Aorta (tissue), 5 donors: ENCODE results near the gene CEP19. TPM values are rescaled to one million over a fixed set of nuclear protein-coding genes. Genes with fewer than 3 reads are reported as not detected.

ENCODE experiments used
- ATAC-seq: fragments of 200-7000 bp; cut with Tn5 transposase; one replicate; pipeline ENCODE4 v1.9.1; 2022; ENCODE audit warnings: moderate library complexity; ENCODE audit not compliant: low FRiP score
- DNase-seq, 2 donors: peaks; one replicate each; pipeline ENCODE4 v3.0.0-alpha.2; 2020
- H3K27ac ChIP-seq, 2 donors: one replicate each; pipeline ENCODE4 v1.5.1; 2013; ENCODE audit warnings: low read length in 2 of 2, mild to moderate bottlenecking in 2 of 2, moderate library complexity in 2 of 2, control low read depth in 1 of 2, inconsistent platforms in 1 of 2, low read depth in 1 of 2
- H3K27me3 ChIP-seq, 2 donors: one replicate each; pipeline ENCODE4 v1.6.1; 2013; ENCODE audit warnings: control low read depth in 1 of 2, low read length in 1 of 2, mild to moderate bottlenecking in 1 of 2, moderate library complexity in 1 of 2; ENCODE audit not compliant: insufficient read depth in 2 of 2, control insufficient read depth in 1 of 2
- H3K36me3 ChIP-seq, 2 donors: one replicate each; pipeline ENCODE4 v1.6.1; 2013; ENCODE audit warnings: control low read depth in 1 of 2, low read length in 1 of 2, mild to moderate bottlenecking in 1 of 2; ENCODE audit not compliant: insufficient read depth in 2 of 2, control insufficient read depth in 1 of 2
- H3K4me1 ChIP-seq, 2 donors: one replicate each; pipeline ENCODE4 v1.6.1; 2013; ENCODE audit warnings: low read length in 2 of 2, control low read depth in 1 of 2, mild to moderate bottlenecking in 1 of 2, moderate library complexity in 1 of 2; ENCODE audit not compliant: insufficient read depth in 2 of 2, control insufficient read depth in 1 of 2
- H3K4me3 ChIP-seq, 2 donors: one replicate each; pipeline ENCODE4 v1.5.1; 2013; ENCODE audit warnings: low read length in 2 of 2, control low read depth in 1 of 2, mild to moderate bottlenecking in 1 of 2
- H3K9me3 ChIP-seq: one replicate; pipeline ENCODE4 v1.6.1; 2013; ENCODE audit warnings: mild to moderate bottlenecking, low read length; ENCODE audit not compliant: control insufficient read depth
- WGBS, 2 donors: extraction: QIAGEN DNeasy Blood & Tissue Kit; methylation state at CpG; one replicate each; pipeline ENCODE4 v1.1.7; 2013; 5-methylcytosine and 5-hydroxymethylcytosine counted together
- intact Hi-C, 2 donors: fragments of 100-400 bp; cut with DNase I; formaldehyde crosslinking; loops; one replicate each; pipeline versions ENCODE4 v1.14.2 to v1.15.0; 2022
- polyA plus RNA-seq, 2 donors: library from polyadenylated mRNA; stranded (reverse); fragments of 200-250 nt; gene quantifications; one replicate each; pipeline ENCODE4 v1.2.3, GENCODE V29; 2013
- total RNA-seq, 2 donors: library from RNA; stranded (reverse); fragmentation: NEBNext Ultra II Directional; extraction: Animal tissue kit (Norgen Biotek cat#: 25700); gene quantifications; one replicate each; pipeline ENCODE4 v1.2.1, GENCODE V29; 2021
- donor health status: healthy with polysubstance abuse.
- donor health status: Bipolar disorder and iron deficiency.
- donor health status: DM: no; HTN: no; CAD: no.
- donor health status: DM: no; HTN: no; CAD: no.
- donor health status: DM: yes; HTN: yes; CAD: no.

The CEP19 gene
- total and polyA plus RNA-seq, 4 donors = 0.84 to 1.8 (median 1.4) TPM

DNA sequence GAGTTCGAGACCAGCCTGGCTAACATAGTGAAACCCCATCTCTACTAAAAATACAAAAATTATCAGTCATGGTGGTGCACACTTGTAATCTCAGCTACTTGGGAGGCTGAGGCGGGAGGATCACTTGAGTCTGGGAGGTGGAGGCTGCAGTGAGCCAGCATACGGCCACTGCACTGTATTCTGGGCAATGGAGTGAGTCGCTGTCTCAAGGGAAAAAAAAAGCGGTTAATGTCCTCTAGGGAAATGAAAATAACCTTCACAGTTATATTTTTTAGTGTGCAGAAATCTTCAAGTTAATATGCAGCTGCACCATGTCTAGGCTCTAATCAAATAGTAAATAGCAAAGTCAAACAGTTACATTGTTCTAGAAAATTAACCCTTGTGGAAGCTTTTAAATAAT lies 14.8 kb downstream of the CEP19 start:
- Histone ChIP-seq H3K4me3 (no peak overlapping the region), H3K36me3 (no peaks in the 10 kb centered on the region), H3K27me3 (no peaks in the 10 kb centered on the region), H3K4me1 (no peaks in the 10 kb centered on the region), H3K27ac (no peak overlapping the region), H3K9me3 (no peaks in the 10 kb centered on the region)
- 74 to 75% methylated on average over 5 of the region's 5 CpGs for WGBS, 2 donors
- ATAC-seq = no peak
- intact Hi-C loops = no loop called here
- no peak for DNase-seq

DNA sequence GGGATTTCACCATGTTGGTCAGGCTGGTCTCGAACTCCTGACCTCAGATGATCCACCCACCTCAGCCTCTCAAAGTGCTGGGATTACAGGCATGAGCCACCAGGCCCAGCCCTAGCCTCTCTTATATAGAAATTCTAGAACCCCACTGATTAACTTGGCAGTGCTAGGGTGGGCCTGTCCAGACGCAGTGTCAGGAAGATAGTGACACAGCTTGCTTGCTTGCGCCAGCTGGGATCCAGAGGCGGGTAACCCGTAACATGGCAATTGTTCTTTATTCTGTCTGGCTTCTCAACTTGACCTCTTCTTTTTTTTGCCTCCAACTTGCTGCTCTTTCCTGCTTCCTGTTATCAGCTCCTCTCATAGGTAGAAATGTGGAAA lies 16.2 kb downstream of the CEP19 start:
- no peak overlapping the region for H3K27ac ChIP-seq
- 84 to 86% methylated on average over 5 of the region's 5 CpGs for WGBS, 2 donors
- H3K9me3 ChIP-seq = no peaks in the 10 kb centered on the region
- H3K36me3 ChIP-seq = no peaks in the 10 kb centered on the region
- H3K27me3 ChIP-seq = no peaks in the 10 kb centered on the region
- no peaks in the 10 kb centered on the region for H3K4me1 ChIP-seq
- no peak overlapping the region for H3K4me3 ChIP-seq
- DNase-seq (no peak), ATAC-seq (no peak)
- intact Hi-C loops = no loop called here

DNA sequence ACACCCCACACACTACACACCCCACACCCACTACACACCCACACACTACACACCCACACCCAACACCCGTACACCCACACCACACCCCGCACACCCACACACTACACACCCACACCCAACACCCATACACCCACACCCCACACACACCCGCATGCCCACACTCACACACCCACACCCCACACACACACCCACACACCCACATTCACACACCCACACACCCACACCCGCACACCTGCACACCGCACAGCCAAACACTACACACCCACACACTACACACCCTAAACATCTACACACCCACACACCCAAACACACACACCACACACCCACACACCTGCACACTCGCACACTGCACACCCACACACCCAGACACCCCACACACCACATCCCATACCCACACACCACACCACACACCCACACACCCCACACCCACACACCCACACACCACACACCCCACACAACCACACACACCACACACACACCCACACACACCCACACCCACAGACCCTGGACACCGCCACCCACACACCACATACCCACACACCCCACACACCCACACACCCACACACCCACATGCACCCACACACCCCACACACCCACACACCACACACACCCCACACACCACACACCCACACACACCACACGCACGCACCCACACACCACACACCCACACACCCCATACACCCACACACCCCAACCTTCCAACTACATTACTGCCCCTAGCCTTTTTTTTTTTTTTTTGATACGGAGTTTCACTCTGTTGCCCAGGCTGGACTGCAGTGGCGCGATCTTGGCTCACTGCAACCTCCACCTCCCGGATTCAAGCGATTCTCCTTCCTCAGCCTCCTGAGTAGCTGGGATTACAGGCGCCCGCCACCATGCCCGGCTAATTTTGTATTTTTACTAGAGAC lies 16.9 kb downstream of the CEP19 start:
- WGBS, 2 donors = 91 to 94% methylated on average over 16 to 17 of the region's 17 CpGs
- no peaks in the 10 kb centered on the region for H3K9me3 ChIP-seq
- no peaks in the 10 kb centered on the region for H3K36me3 ChIP-seq
- H3K4me1 ChIP-seq = no peaks in the 10 kb centered on the region
- intact Hi-C loops = no loop called here
- no peak overlapping the region for H3K27ac ChIP-seq
- ATAC-seq (no peak), DNase-seq (no peak)
- H3K4me3 ChIP-seq = no peak overlapping the region
- H3K27me3 ChIP-seq = no peaks in the 10 kb centered on the region

DNA sequence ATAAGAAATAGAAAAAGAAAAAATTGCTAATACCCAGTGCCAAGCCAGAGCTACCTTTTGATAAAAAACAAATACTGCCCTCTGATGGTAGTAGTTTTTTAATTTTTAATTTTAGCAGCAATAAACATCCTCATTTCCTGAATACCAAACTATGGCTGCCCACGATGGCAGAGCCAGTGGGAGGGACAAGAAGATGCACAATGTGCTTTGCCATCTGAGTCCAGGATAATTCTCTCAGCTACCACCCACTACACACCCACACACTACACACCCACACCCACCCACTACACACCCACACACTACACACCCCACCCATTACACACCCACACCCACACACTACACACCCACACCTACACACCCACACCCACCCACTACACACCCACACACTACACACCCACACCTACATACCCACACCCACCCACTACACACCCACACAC lies 17.8 kb downstream of the CEP19 start:
- ATAC-seq = no peak
- H3K4me1 ChIP-seq = no peaks in the 10 kb centered on the region

DNA sequence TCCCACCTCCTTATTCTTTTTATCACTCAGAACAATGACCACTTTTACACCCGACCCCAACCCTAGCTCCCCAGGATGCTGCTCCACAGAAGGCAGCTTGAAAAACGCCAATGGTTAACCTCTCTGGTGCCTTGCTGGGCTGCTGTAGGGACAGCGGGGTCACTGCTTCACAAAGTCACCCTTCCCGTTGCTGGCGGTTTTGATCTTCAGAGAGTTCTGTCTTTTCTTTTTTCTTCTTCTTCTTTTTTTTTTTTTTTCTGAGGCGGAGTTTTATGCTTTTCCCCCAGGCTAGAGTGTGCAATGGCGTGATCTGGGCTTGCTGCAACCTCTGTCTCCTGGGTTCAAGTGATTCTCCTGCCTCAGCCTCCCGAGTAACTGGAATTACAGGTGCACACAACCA lies 20.7 kb downstream of the CEP19 start:
- no peak for ATAC-seq
- no peak overlapping the region for H3K27ac ChIP-seq
- H3K9me3 ChIP-seq = no peaks in the 10 kb centered on the region
- intact Hi-C loops = no loop called here
- no peaks in the 10 kb centered on the region for H3K36me3 ChIP-seq
- H3K4me1 ChIP-seq = no peaks in the 10 kb centered on the region
- no peak overlapping the region for H3K4me3 ChIP-seq
- DNase-seq = no peak
- WGBS, 2 donors = 72 to 80% methylated on average over 8 of the region's 8 CpGs
- no peaks in the 10 kb centered on the region for H3K27me3 ChIP-seq

More for the DNA sequence above, 17.8 kb downstream of the CEP19 start:
- H3K27ac ChIP-seq = no peak overlapping the region
- intact Hi-C loops = no loop called here
- no peaks in the 10 kb centered on the region for H3K36me3 ChIP-seq
- WGBS, 2 donors = 0 to 3% methylated on average over 1 of the region's 1 CpG
- no peaks in the 10 kb centered on the region for H3K9me3 ChIP-seq
- H3K27me3 ChIP-seq = no peaks in the 10 kb centered on the region
- H3K4me3 ChIP-seq = no peak overlapping the region
- no peak for DNase-seq

DNA sequence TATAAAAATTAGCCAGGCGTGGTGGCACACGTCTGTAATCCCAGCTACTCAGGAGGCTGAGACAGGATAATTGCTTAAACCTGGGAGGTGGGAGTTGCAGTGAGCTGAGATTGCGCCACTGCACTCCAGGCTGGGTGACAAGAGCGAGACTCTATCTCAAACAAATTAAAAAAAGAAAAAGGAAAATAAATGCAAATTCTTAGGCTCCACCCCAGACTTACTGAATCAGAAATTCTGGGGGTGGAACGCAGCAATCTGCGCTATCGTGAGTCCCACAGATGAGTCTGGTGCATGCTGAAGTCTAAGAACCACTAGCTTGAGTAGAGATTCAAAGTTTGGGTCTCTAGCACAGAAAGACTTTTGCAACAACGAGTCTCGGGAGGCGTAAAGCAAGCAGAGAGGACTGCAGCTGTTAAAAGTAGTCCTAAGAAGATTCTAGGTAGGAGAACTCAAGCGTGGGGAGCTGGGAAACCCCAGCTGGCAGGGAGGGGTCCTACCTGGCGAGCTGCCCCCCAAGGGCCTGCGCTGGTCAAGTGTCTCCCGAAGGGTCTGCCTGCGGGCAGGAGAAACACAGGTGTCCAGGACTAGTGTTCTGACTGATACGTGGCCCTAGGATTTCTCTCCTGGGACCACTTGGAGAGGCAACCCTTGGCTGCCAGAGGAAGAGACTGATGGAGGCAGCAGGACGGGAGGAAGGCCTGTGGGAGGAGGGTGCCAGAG lies 21.9 kb downstream of the CEP19 start:
- H3K4me3 ChIP-seq = no peak overlapping the region
- H3K27ac ChIP-seq = no peak overlapping the region
- no peaks in the 10 kb centered on the region for H3K27me3 ChIP-seq
- ATAC-seq = no peak
- WGBS, 2 donors = 88 to 90% methylated on average over 17 of the region's 17 CpGs
- H3K36me3 ChIP-seq = no peaks in the 10 kb centered on the region
- no peaks in the 10 kb centered on the region for H3K4me1 ChIP-seq
- intact Hi-C loops = loop anchor here (10.0 kb wide), 3 partner anchors 85 to 435 kb away; no protein-coding TSS in a partner anchor
- DNase-seq = no peak
- no peaks in the 10 kb centered on the region for H3K9me3 ChIP-seq

DNA sequence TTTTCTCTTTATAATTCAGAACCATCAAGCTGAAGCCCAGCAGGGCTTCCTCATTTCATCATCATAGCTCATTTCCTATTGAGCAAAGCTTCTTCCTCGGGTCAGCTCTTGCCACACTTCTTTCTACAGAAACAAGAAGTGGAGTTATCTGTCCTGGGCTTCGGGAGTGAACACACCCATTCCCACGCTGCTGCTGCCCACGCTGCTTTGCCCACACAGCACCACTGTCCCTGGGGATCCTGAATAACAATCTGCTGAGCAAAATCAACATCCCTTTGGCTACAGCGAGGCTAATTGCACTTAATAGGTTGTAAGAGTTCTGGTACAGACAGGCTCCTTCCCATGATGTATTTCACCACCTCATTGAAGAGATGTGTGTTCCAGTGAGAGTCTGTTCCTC lies 23.7 kb downstream of the CEP19 start:
- DNase-seq (peak in 1 of 2 donors; percentile 70), ATAC-seq (peak; percentile 71)
- WGBS, 2 donors = 6 to 7% methylated on average over 5 of the region's 5 CpGs
- no peaks in the 10 kb centered on the region for H3K27me3 ChIP-seq
- no peaks in the 10 kb centered on the region for H3K36me3 ChIP-seq
- H3K27ac ChIP-seq = no peak overlapping the region
- intact Hi-C loops = loop anchor here (10.0 kb wide), 3 partner anchors 84 to 434 kb away; no protein-coding TSS in a partner anchor
- no peak overlapping the region for H3K4me3 ChIP-seq
- H3K4me1 ChIP-seq = no peaks in the 10 kb centered on the region
- H3K9me3 ChIP-seq = no peaks in the 10 kb centered on the region

DNA sequence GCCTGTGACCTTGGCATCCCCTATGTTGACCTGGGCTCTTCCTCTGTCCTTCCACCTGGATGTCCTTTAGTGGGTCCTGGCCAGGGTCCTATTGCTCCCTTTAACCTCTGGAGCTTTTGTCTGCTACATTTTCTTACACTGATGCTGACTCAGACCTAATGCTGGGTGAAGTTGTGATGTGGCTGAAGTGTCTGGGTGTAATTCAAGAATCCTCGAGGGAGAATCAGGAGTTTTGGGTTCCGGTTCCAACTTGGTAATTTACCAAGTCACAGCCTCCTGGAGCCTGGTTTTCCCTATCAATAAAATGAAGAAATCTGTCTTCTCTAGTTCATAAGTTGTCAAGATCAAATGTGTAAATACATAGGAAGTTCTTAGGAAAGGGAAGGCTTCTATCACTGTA lies 25.6 kb downstream of the CEP19 start:
- H3K4me1 ChIP-seq = no peaks in the 10 kb centered on the region
- ATAC-seq = no peak
- DNase-seq = no peak
- no peak overlapping the region for H3K4me3 ChIP-seq
- WGBS, 2 donors = 59 to 77% methylated on average over 2 of the region's 2 CpGs
- H3K27ac ChIP-seq = no peak overlapping the region
- intact Hi-C loops = loop anchor here (10.0 kb wide), 3 partner anchors 82 to 432 kb away; no protein-coding TSS in a partner anchor
- no peaks in the 10 kb centered on the region for H3K36me3 ChIP-seq
- H3K9me3 ChIP-seq = no peaks in the 10 kb centered on the region
- H3K27me3 ChIP-seq = no peaks in the 10 kb centered on the region
